HepG2 (cell line): ENCODE measurements around the gene OLAH. TPM values are rescaled to one million over a fixed set of nuclear protein-coding genes. Genes with fewer than 3 reads are reported as not detected.

Source experiments
- AHDC1 ChIP-seq: sonication (generic); formaldehyde crosslinking; IDR thresholded peaks from 2 replicates; pipeline ENCODE4 v1.5.1; 2020; ENCODE audit warnings: mild to moderate bottlenecking, missing genetic modification reagents, borderline replicate concordance
- CBFB ChIP-seq: sonication (generic); formaldehyde crosslinking; IDR thresholded peaks from 2 replicates; pipeline ENCODE4 v1.4.0; 2020; ENCODE audit warnings: missing genetic modification reagents
- CSRNP2 ChIP-seq: sonication (generic); formaldehyde crosslinking; conservative IDR thresholded peaks from 2 replicates; pipeline ENCODE4 v1.8.0; 2022; ENCODE audit warnings: low read depth, missing genetic modification reagents
- HIVEP1 ChIP-seq: sonication (generic); formaldehyde crosslinking; IDR thresholded peaks from 2 replicates; pipeline ENCODE4 v1.4.0; 2020; ENCODE audit warnings: mild to moderate bottlenecking, missing genetic modification reagents
- KAT8 ChIP-seq: IDR thresholded peaks from 2 replicates; pipeline ENCODE4 v1.6.1; 2016; ENCODE audit warnings: missing genetic modification reagents, missing compliant biosample characterization
- KLF12 ChIP-seq: sonication (generic); formaldehyde crosslinking; IDR thresholded peaks from 2 replicates; pipeline ENCODE4 v1.4.0; 2020; ENCODE audit warnings: missing genetic modification reagents, borderline replicate concordance
- KMT2B ChIP-seq: IDR thresholded peaks from 2 replicates; pipeline ENCODE4 v1.6.1; 2016; ENCODE audit warnings: missing genetic modification reagents, missing compliant biosample characterization
- MBNL3 ChIP-seq: fragments of 250-450 bp; sonication (Bioruptor Pico); conservative IDR thresholded peaks from 2 replicates; pipeline ENCODE4 v1.8.0; 2022; ENCODE audit warnings: mild to moderate bottlenecking, inconsistent platforms
- MXI1 ChIP-seq: IDR thresholded peaks from 3 replicates; pipeline ENCODE4 v1.6.1; 2012; ENCODE audit warnings: low read depth, low read length, inconsistent platforms, borderline replicate concordance
- NAIF1 ChIP-seq: sonication (generic); formaldehyde crosslinking; IDR thresholded peaks from 2 replicates; pipeline ENCODE4 v1.5.0; 2020; ENCODE audit warnings: mild to moderate bottlenecking, missing genetic modification reagents, borderline replicate concordance
- NCOA1 ChIP-seq: sonication (generic); formaldehyde crosslinking; IDR thresholded peaks from 2 replicates; pipeline ENCODE4 v1.9.0; 2021; ENCODE audit warnings: missing genetic modification reagents
- NKX3-1 ChIP-seq: sonication (generic); formaldehyde crosslinking; IDR thresholded peaks from 2 replicates; pipeline ENCODE4 v1.5.0; 2020; ENCODE audit warnings: missing genetic modification reagents
- polyA plus RNA-seq, 8 experiments: library from polyadenylated mRNA; depleted of rRNA in 3 of 8; stranded (reverse) in 7 of 8; unstranded in 1 of 8; fragments of >200 nt; fragmentation: Illumina TruSeq in 4 of 8; extraction: Trizol in 4 of 8; gene quantifications; 2 replicates each; pipeline versions ENCODE4 v1.2.1 to v1.2.3, GENCODE V29; 2011 to 2016; ENCODE audit warnings: low read depth in 4 of 8, missing spikeins in 1 of 8, mixed read lengths in 1 of 8; ENCODE audit not compliant: insufficient read depth in 1 of 8
- total RNA-seq, 5 experiments: library from RNA; depleted of rRNA; stranded (reverse); fragments of >200 nt; fragmentation: Illumina TruSeq; extraction: Trizol; gene quantifications; 2 replicates each; pipeline ENCODE4 v1.2.3, GENCODE V29; 2016; ENCODE audit warnings: low read depth in 1 of 5
- TF ChIP-seq, protein P1 (sequence below): IDR thresholded peaks from 2 replicates; pipeline ENCODE4 v1.6.1; 2016
- TF ChIP-seq, protein P2 (sequence below): sonication (generic); formaldehyde crosslinking; IDR thresholded peaks from 2 replicates; pipeline ENCODE4 v1.9.0; 2021; ENCODE audit warnings: missing genetic modification reagents, borderline replicate concordance
- TF ChIP-seq, protein P3 (sequence below): sonication (generic); formaldehyde crosslinking; IDR thresholded peaks from 2 replicates; pipeline ENCODE4 v1.4.0; 2020; ENCODE audit warnings: mild to moderate bottlenecking, missing genetic modification reagents

The OLAH gene
- total and polyA plus RNA-seq, 2 of the 13 experiments (the other 11 are each of a cell fraction or from before 2014, with no cell fraction given): 0.13 TPM; not detected in 1

- TF ChIP-seq KMT2B: peak; percentile 78
- TF ChIP-seq AHDC1 (CRISPR knock-in tag): no peak
- TF ChIP-seq HIVEP1 (CRISPR knock-in tag): no peak
- no peak for TF ChIP-seq MBNL3 (CRISPR knock-in tag)
- peak; percentile 22; the same call in 1 of the 2 replicates for TF ChIP-seq CBFB (CRISPR knock-in tag)
- TF ChIP-seq, protein P1, sequence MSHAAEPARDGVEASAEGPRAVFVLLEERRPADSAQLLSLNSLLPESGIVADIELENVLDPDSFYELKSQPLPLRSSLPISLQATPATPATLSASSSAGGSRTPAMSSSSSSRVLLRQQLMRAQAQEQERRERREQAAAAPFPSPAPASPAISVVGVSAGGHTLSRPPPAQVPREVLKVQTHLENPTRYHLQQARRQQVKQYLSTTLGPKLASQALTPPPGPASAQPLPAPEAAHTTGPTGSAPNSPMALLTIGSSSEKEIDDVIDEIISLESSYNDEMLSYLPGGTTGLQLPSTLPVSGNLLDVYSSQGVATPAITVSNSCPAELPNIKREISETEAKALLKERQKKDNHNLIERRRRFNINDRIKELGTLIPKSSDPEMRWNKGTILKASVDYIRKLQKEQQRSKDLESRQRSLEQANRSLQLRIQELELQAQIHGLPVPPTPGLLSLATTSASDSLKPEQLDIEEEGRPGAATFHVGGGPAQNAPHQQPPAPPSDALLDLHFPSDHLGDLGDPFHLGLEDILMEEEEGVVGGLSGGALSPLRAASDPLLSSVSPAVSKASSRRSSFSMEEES (CRISPR knock-in tag): peak; percentile 66; the same call in 1 of the 2 replicates
- peak; percentile 89; the same call in 2 of the 3 replicates for TF ChIP-seq MXI1
- TF ChIP-seq, protein P2, sequence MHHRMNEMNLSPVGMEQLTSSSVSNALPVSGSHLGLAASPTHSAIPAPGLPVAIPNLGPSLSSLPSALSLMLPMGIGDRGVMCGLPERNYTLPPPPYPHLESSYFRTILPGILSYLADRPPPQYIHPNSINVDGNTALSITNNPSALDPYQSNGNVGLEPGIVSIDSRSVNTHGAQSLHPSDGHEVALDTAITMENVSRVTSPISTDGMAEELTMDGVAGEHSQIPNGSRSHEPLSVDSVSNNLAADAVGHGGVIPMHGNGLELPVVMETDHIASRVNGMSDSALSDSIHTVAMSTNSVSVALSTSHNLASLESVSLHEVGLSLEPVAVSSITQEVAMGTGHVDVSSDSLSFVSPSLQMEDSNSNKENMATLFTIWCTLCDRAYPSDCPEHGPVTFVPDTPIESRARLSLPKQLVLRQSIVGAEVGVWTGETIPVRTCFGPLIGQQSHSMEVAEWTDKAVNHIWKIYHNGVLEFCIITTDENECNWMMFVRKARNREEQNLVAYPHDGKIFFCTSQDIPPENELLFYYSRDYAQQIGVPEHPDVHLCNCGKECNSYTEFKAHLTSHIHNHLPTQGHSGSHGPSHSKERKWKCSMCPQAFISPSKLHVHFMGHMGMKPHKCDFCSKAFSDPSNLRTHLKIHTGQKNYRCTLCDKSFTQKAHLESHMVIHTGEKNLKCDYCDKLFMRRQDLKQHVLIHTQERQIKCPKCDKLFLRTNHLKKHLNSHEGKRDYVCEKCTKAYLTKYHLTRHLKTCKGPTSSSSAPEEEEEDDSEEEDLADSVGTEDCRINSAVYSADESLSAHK: no peak
- peak; percentile 92 for TF ChIP-seq KAT8 (CRISPR knock-in tag)
- TF ChIP-seq NAIF1: no peak
- TF ChIP-seq CSRNP2 (CRISPR knock-in tag): peak; percentile 80; the same call in 1 of the 2 replicates
- peak; percentile 81 for TF ChIP-seq KLF12 (CRISPR knock-in tag)
- peak; percentile 85; the same call in 1 of the 2 replicates for TF ChIP-seq NKX3-1
- TF ChIP-seq NCOA1 (CRISPR knock-in tag): peak; percentile 96
- TF ChIP-seq, protein P3, sequence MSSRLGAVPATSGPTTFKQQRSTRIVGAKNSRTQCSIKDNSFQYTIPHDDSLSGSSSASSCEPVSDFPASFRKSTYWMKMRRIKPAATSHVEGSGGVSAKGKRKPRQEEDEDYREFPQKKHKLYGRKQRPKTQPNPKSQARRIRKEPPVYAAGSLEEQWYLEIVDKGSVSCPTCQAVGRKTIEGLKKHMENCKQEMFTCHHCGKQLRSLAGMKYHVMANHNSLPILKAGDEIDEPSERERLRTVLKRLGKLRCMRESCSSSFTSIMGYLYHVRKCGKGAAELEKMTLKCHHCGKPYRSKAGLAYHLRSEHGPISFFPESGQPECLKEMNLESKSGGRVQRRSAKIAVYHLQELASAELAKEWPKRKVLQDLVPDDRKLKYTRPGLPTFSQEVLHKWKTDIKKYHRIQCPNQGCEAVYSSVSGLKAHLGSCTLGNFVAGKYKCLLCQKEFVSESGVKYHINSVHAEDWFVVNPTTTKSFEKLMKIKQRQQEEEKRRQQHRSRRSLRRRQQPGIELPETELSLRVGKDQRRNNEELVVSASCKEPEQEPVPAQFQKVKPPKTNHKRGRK (CRISPR knock-in tag): no peak
These were observed 53.5 kb downstream of the OLAH start, which contains the start of gene RPP38 (continued) for GRCh38 chr10:15097011-15097812.
